Colonic mucosa (tissue), 4 donors: ENCODE data around the gene PPP1R8. TPM values are rescaled to one million over a fixed set of nuclear protein-coding genes. Genes with fewer than 3 reads are reported as not detected.
A peak's percentile ranks its signal among the peaks of the same experiment; 100 is the strongest.

Experiments used
- DNase-seq: peaks from one replicate; pipeline ENCODE4 v3.0.0-alpha.2; 2020
- H3K27ac ChIP-seq: fragments of 200-600 bp; one replicate; pipeline ENCODE4 v1.8.0; 2021
- H3K27me3 ChIP-seq: fragments of 200-600 bp; one replicate; pipeline ENCODE4 v1.8.0; 2021
- H3K36me3 ChIP-seq: fragments of 200-600 bp; one replicate; pipeline ENCODE4 v1.8.0; 2021
- H3K4me1 ChIP-seq: fragments of 200-600 bp; one replicate; pipeline ENCODE4 v1.8.0; 2021; ENCODE audit warnings: mild to moderate bottlenecking
- H3K4me3 ChIP-seq: fragments of 200-600 bp; one replicate; pipeline ENCODE4 v1.8.0; 2021
- H3K9ac ChIP-seq, 2 donors: one replicate each; pipeline ENCODE4 v1.7.0; 2013; ENCODE audit warnings: control low read depth in 2 of 2, low read depth in 2 of 2, low read length in 2 of 2
- H3K9me3 ChIP-seq: fragments of 200-600 bp; one replicate; pipeline ENCODE4 v1.8.0; 2021
- intact Hi-C: fragments of 100-400 bp; cut with DNase I; formaldehyde crosslinking; loops from one replicate; pipeline ENCODE4 v1.14.1; 2022
- total RNA-seq, 2 donors: library from RNA; stranded (reverse); fragmentation: NEBNext Ultra II Directional in 1 of 2; extraction: Animal tissue kit (Norgen Biotek cat#: 25700) in 1 of 2; gene quantifications; one replicate each; pipeline ENCODE4 v1.2.1, GENCODE V29; 2021
- TF ChIP-seq, protein P1 (sequence below): fragments of 200-600 bp; IDR thresholded peaks from one replicate; pipeline ENCODE4 v1.8.0; 2022; ENCODE audit warnings: antibody characterized with exemption, mild to moderate bottlenecking
- donor health status: healthy.
- donor health status: DM: no; HTN: no; CAD: no.
- donor health status: DM: no; HTN: no; CAD: no.

Gene PPP1R8
- total RNA-seq, 2 donors from 2014 or later, result 31.8 to 39.2 TPM

DNA sequence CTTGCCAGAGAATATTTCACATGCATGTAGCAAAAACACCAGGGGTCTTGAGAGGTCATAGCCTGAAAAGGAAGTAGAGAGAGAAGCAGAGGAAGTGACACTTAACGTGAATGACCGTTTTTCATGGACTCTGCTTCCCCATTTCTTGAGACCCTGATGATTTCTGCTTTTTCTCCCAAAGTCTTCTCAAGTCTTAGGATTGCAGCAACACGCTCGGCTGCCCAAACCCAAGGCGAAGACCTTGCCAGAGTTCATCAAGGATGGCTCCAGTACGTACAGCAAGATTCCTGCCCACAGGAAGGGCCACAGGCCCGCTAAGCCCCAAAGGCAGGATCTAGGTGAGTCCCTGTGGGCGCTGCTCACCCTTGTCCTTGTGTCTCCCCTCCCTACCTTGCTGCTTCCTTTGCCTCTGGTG is 54.5 kb downstream of the PPP1R8 start:
- H3K9ac ChIP-seq, result no peak overlapping the region
- H3K27ac ChIP-seq, result peak overlapping the region; percentile 64
- no peaks in the 10 kb centered on the region for H3K27me3 ChIP-seq
- TF ChIP-seq, protein P1, sequence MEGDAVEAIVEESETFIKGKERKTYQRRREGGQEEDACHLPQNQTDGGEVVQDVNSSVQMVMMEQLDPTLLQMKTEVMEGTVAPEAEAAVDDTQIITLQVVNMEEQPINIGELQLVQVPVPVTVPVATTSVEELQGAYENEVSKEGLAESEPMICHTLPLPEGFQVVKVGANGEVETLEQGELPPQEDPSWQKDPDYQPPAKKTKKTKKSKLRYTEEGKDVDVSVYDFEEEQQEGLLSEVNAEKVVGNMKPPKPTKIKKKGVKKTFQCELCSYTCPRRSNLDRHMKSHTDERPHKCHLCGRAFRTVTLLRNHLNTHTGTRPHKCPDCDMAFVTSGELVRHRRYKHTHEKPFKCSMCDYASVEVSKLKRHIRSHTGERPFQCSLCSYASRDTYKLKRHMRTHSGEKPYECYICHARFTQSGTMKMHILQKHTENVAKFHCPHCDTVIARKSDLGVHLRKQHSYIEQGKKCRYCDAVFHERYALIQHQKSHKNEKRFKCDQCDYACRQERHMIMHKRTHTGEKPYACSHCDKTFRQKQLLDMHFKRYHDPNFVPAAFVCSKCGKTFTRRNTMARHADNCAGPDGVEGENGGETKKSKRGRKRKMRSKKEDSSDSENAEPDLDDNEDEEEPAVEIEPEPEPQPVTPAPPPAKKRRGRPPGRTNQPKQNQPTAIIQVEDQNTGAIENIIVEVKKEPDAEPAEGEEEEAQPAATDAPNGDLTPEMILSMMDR, result no peak
- H3K36me3 ChIP-seq, result no peaks in the 10 kb centered on the region
- no peaks in the 10 kb centered on the region for H3K9me3 ChIP-seq
- DNase-seq, result no peak
- intact Hi-C loops, result no loop called here
- no peak overlapping the region for H3K4me3 ChIP-seq
- no peaks in the 10 kb centered on the region for H3K4me1 ChIP-seq

DNA sequence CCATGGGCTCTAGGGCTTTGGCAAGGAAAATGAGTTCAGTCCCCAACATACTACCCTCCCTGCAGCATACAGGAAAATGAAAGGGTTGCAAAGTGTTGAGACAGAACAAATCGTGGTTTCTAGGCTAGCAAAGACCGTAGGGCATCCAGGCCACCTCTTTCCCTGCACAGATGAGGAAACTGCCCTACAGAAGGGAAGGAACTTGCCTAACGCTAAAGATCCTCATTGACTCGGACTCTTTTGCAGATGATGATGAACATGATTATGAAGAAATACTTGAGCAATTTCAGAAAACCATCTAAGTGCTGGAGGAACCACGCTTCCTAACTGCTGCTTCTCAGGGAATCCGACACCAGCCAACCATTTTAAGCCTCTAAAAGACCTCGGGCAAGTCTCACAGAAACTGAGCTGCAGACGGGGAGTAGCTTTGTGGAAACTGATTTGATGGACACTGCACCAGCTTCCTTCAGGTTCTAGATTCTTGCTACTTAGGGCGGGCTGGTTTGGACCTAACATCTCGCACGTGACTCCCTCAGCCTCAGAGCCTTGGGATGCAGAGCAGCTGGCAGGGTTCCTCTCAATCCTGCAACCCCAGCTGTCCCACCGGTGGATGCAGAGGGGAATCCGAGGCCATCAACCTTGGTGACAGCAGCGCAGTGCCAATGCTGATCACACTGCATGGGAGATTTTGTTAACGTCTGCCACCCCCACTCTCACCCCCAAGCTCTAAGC is 55.2 kb downstream of the PPP1R8 start:
- Histone ChIP-seq H3K4me1 (no peaks in the 10 kb centered on the region), H3K36me3 (no peaks in the 10 kb centered on the region), H3K4me3 (no peak overlapping the region), H3K9ac (no peak overlapping the region), H3K27ac (peak overlapping the region; percentile 64), H3K9me3 (no peaks in the 10 kb centered on the region), H3K27me3 (no peaks in the 10 kb centered on the region)
- TF ChIP-seq, protein P1, result no peak
- intact Hi-C loops, result no loop called here
- DNase-seq, result no peak

DNA sequence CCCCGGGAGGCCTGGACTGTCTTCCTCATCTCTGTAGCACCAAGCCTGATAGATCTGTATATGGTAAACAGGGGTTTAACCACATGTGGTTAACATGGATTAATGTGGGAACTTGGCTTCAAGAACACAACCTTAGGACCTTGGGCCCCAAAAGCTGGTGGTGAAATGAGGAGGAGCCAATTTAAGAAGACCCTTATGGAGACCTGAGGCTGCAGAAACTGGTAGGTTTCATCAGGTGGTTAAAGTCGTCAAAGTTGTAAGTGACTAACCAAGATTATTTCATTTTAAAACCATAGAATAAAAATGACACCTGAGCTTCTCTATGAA is 55.7 kb downstream of the PPP1R8 start:
- H3K4me1 ChIP-seq, result no peaks in the 10 kb centered on the region
- DNase-seq, result no peak
- H3K4me3 ChIP-seq, result no peak overlapping the region
- intact Hi-C loops, result no loop called here
- TF ChIP-seq, protein P1, result no peak
- peak overlapping the region; percentile 44 for H3K27ac ChIP-seq
- no peaks in the 10 kb centered on the region for H3K27me3 ChIP-seq
- H3K9me3 ChIP-seq, result no peaks in the 10 kb centered on the region
- peaks cover under 1% of the 10 kb centered on the region for H3K36me3 ChIP-seq
- H3K9ac ChIP-seq, result no peak overlapping the region

DNA sequence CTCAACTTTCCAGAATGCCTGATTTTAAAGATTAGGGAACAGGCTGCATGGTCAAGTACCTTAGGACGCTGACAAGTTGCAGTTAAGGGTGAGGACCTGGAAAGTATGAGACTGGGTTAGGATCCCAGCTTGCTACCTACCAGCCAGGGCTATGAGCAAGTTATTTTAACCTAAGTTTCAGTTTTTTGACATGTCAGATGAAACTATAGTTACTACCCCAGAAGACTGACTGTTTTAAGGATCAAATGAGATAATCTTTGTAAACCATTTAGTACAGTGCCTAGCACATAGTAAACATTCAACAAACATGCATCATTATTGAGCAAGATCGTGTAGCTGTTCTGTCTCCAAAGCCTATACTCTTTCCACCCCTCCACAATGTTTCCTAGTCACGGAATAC is 56.2 kb downstream of the PPP1R8 start:
- Histone ChIP-seq H3K27me3 (no peaks in the 10 kb centered on the region), H3K4me1 (no peaks in the 10 kb centered on the region), H3K9ac (no peak overlapping the region), H3K4me3 (no peak overlapping the region), H3K36me3 (peaks cover 3% of the 10 kb centered on the region), H3K9me3 (no peaks in the 10 kb centered on the region), H3K27ac (peak overlapping the region; percentile 44)
- DNase-seq, result no peak
- intact Hi-C loops, result no loop called here
- TF ChIP-seq, protein P1, result no peak

- no peaks in the 10 kb centered on the region for H3K27me3 ChIP-seq
- TF ChIP-seq, protein P1, result no peak
- H3K9ac ChIP-seq, result no peak overlapping the region
- H3K27ac ChIP-seq, result peak overlapping the region; percentile 44
- H3K9me3 ChIP-seq, result no peaks in the 10 kb centered on the region
- intact Hi-C loops, result no loop called here
- H3K4me3 ChIP-seq, result no peak overlapping the region
- no peak for DNase-seq
- H3K4me1 ChIP-seq, result no peaks in the 10 kb centered on the region
- peaks cover 3% of the 10 kb centered on the region for H3K36me3 ChIP-seq
These were observed 56.8 kb downstream of the PPP1R8 start for GRCh38 chr1:27887215-27888021.
